ENCODE data around the gene ITPK1. TPM values are rescaled to one million over a fixed set of nuclear protein-coding genes. Genes with fewer than 3 reads are reported as not detected.

ITPK1 gene
- total RNA-seq, 1 donor, result 25.0 TPM

DNA sequence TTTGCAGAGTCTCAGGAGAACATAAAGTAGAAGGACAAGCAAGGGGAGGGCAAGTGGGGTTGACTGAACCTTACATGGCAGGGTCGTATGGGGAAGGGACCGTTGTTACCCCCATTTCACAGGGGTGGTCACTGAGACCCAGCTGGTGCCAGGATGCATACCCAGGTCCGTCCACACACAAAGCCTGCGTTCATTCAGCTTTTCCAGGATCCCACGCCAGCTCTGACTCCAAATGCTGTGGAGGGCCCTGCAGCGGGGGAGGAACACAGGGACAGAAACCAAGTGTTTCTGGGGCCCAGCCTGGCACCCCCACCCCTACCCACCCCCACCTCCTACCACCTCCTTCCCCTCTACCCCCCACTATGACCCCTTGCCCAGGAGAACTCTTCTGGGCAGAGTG lies 209.3 kb downstream of the ITPK1 start:
- Histone ChIP-seq H4K20me1 (ENCODE audit: insufficient read depth, low read length) (no peaks in the 10 kb centered on the region), H3K79me2 (ENCODE audit: insufficient read depth, low read length) (no peaks in the 10 kb centered on the region), H2AFZ (ENCODE audit: low read length) (no peak overlapping the region), H3K4me1 (ENCODE audit: insufficient read depth, low read length) (no peaks in the 10 kb centered on the region), H3K27ac (ENCODE audit: low read depth, low read length) (no peak overlapping the region), H3K27me3 (ENCODE audit: insufficient read depth, low read length) (peaks cover 7% of the 10 kb centered on the region), H3K4me2 (ENCODE audit: insufficient read depth, low read length) (no peak overlapping the region), H3K4me3 (ENCODE audit: insufficient read depth, low read length) (no peak overlapping the region), H3K36me3 (ENCODE audit: insufficient read depth, low read length) (no peaks in the 10 kb centered on the region), H3K9me3 (ENCODE audit: low read depth, low read length) (no peaks in the 10 kb centered on the region)
- TF ChIP-seq, protein P1, sequence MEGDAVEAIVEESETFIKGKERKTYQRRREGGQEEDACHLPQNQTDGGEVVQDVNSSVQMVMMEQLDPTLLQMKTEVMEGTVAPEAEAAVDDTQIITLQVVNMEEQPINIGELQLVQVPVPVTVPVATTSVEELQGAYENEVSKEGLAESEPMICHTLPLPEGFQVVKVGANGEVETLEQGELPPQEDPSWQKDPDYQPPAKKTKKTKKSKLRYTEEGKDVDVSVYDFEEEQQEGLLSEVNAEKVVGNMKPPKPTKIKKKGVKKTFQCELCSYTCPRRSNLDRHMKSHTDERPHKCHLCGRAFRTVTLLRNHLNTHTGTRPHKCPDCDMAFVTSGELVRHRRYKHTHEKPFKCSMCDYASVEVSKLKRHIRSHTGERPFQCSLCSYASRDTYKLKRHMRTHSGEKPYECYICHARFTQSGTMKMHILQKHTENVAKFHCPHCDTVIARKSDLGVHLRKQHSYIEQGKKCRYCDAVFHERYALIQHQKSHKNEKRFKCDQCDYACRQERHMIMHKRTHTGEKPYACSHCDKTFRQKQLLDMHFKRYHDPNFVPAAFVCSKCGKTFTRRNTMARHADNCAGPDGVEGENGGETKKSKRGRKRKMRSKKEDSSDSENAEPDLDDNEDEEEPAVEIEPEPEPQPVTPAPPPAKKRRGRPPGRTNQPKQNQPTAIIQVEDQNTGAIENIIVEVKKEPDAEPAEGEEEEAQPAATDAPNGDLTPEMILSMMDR (IDR thresholded peaks at IDR 0.05; ENCODE audit: extremely low read depth, low read depth, low read length), result no peak
- DNase-seq (ENCODE audit: insufficient read length, low spot score, missing footprints), result no peak

DNA sequence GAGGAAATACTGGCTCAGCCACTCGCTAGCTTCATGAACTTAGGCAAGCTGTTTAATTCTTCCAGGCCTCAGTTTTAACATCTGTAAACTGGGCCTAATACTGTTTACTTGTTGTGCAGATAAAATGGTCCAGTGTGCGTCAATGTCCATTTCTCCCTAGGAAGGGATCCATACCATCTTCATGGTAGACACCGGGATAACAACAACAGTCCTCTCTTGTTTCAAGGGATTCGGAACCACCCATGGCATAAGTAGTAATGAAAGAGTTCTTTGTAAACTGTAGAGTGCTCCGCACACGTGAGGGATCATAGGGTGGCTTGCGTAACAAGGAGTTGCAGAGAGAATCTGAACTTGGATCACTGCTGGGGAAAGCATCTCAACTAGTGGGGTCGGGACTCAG lies 210.1 kb downstream of the ITPK1 start:
- Histone ChIP-seq H3K27me3 (ENCODE audit: insufficient read depth, low read length) (peaks cover 7% of the 10 kb centered on the region), H3K79me2 (ENCODE audit: insufficient read depth, low read length) (no peaks in the 10 kb centered on the region), H4K20me1 (ENCODE audit: insufficient read depth, low read length) (no peaks in the 10 kb centered on the region), H2AFZ (ENCODE audit: low read length) (no peak overlapping the region), H3K9me3 (ENCODE audit: low read depth, low read length) (no peaks in the 10 kb centered on the region), H3K4me3 (ENCODE audit: insufficient read depth, low read length) (no peak overlapping the region), H3K4me1 (ENCODE audit: insufficient read depth, low read length) (no peaks in the 10 kb centered on the region), H3K4me2 (ENCODE audit: insufficient read depth, low read length) (no peak overlapping the region), H3K27ac (ENCODE audit: low read depth, low read length) (no peak overlapping the region), H3K36me3 (ENCODE audit: insufficient read depth, low read length) (no peaks in the 10 kb centered on the region)
- DNase-seq (ENCODE audit: insufficient read length, low spot score, missing footprints), result no peak
- TF ChIP-seq, protein P1 (IDR thresholded peaks at IDR 0.05; ENCODE audit: extremely low read depth, low read depth, low read length), result no peak

DNA sequence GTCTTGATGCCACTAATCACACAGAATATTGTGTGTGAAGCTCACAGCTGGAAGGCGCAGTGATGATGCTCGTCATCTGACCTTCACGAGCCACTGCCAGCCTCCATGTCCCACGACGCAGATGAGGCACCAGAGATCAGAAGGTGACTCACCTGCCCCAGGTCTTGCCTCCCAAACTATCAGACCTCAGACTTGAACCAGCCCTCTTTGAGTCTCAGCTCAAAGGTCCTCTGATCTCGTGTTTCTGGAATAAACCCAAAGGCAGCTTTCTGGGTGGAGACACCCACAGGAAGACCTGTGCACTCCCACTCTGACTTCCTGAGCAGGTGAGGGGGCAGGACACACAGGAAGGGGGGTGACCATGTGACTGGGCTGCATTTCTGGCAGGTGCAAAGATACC lies 212.4 kb downstream of the ITPK1 start:
- no peak overlapping the region for H3K27ac ChIP-seq (ENCODE audit: low read depth, low read length)
- DNase-seq (ENCODE audit: insufficient read length, low spot score, missing footprints), result no peak
- H3K79me2 ChIP-seq (ENCODE audit: insufficient read depth, low read length), result no peaks in the 10 kb centered on the region
- no peaks in the 10 kb centered on the region for H3K36me3 ChIP-seq (ENCODE audit: insufficient read depth, low read length)
- H3K4me1 ChIP-seq (ENCODE audit: insufficient read depth, low read length), result no peaks in the 10 kb centered on the region
- H3K4me2 ChIP-seq (ENCODE audit: insufficient read depth, low read length), result no peak overlapping the region
- no peaks in the 10 kb centered on the region for H4K20me1 ChIP-seq (ENCODE audit: insufficient read depth, low read length)
- H3K27me3 ChIP-seq (ENCODE audit: insufficient read depth, low read length), result peaks cover 7% of the 10 kb centered on the region
- TF ChIP-seq, protein P1 (IDR thresholded peaks at IDR 0.05; ENCODE audit: extremely low read depth, low read depth, low read length), result no peak
- no peak overlapping the region for H2AFZ ChIP-seq (ENCODE audit: low read length)
- H3K9me3 ChIP-seq (ENCODE audit: low read depth, low read length), result no peaks in the 10 kb centered on the region
- H3K4me3 ChIP-seq (ENCODE audit: insufficient read depth, low read length), result no peak overlapping the region

DNA sequence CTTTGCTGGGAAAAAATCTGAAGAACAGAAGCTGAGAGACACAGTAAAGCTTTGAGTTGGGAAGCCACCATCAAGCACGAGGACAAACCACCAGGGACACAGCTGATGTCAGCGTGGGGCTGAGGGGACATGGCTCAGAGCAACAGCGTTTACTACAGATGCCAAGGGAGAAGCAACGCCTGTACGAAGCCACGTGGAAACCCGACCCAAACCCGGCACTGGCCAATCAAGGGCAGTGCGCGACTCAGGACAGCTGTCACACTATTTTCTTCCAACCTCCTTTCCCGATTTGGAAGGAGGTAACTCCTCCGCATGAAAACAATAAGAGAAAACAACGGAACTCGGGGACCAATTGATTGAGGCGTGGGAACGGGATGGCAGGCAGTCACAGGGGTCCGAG lies 213.0 kb downstream of the ITPK1 start:
- Histone ChIP-seq H3K79me2 (ENCODE audit: insufficient read depth, low read length) (no peaks in the 10 kb centered on the region), H3K4me2 (ENCODE audit: insufficient read depth, low read length) (no peak overlapping the region), H2AFZ (ENCODE audit: low read length) (no peak overlapping the region), H3K27ac (ENCODE audit: low read depth, low read length) (no peak overlapping the region), H3K4me3 (ENCODE audit: insufficient read depth, low read length) (no peak overlapping the region), H4K20me1 (ENCODE audit: insufficient read depth, low read length) (no peaks in the 10 kb centered on the region), H3K9me3 (ENCODE audit: low read depth, low read length) (no peaks in the 10 kb centered on the region), H3K36me3 (ENCODE audit: insufficient read depth, low read length) (no peaks in the 10 kb centered on the region), H3K4me1 (ENCODE audit: insufficient read depth, low read length) (no peaks in the 10 kb centered on the region), H3K27me3 (ENCODE audit: insufficient read depth, low read length) (peaks cover 7% of the 10 kb centered on the region)
- TF ChIP-seq, protein P1 (IDR thresholded peaks at IDR 0.05; ENCODE audit: extremely low read depth, low read depth, low read length), result no peak
- DNase-seq (ENCODE audit: insufficient read length, low spot score, missing footprints), result no peak

All from osteoblast (primary cell).